WTC11 (cell line): ENCODE data around the gene SPOP. TPM values are rescaled to one million over a fixed set of nuclear protein-coding genes. Genes with fewer than 3 reads are reported as not detected.

ENCODE experiments used
- ATAC-seq: fragments of 200-7000 bp; cut with Tn5 transposase; 2 replicates; pipeline ENCODE4 v1.10.0; 2021; ENCODE audit warnings: mild to moderate bottlenecking, moderate library complexity
- CTCF ChIA-PET: fragments of 300-600 bp; sonication (Branson Sonifier 250); formaldehyde crosslinking; loops from one replicate; lab custom pipeline; 2021; ENCODE audit warnings: antibody characterized with exemption; lab: Charles Lee
- POLR2A ChIA-PET: fragments of 350-600 bp; sonication (Branson Sonifier 250); formaldehyde crosslinking; loops from one replicate; lab custom pipeline; 2021; ENCODE audit warnings: antibody characterized with exemption; lab: Charles Lee
- DNase-seq: peaks from one replicate; pipeline ENCODE4 v3.0.0; 2021; ENCODE audit warnings: low spot score
- H3K27ac Mint-ChIP-seq: 2 replicates; pipeline ENCODE4 v1.8.0; 2021; ENCODE audit warnings: mixed read lengths
- H3K27me3 Mint-ChIP-seq: 2 replicates; pipeline ENCODE4 v1.8.0; 2021; ENCODE audit warnings: low read depth, mild to moderate bottlenecking, moderate library complexity, mixed read lengths
- H3K36me3 Mint-ChIP-seq: 2 replicates; pipeline ENCODE4 v1.8.0; 2021; ENCODE audit warnings: mixed read lengths
- H3K4me1 Mint-ChIP-seq: 2 replicates; pipeline ENCODE4 v1.8.0; 2022; ENCODE audit warnings: mixed read lengths
- H3K4me3 Mint-ChIP-seq: 2 replicates; pipeline ENCODE4 v1.8.0; 2021; ENCODE audit warnings: mild to moderate bottlenecking, moderate library complexity, mixed read lengths
- H3K9me3 Mint-ChIP-seq: 2 replicates; pipeline ENCODE4 v1.8.0; 2021; ENCODE audit warnings: mixed read lengths
- AFF4 ChIP-seq: sonication (generic); formaldehyde crosslinking; IDR thresholded peaks from 2 replicates; pipeline ENCODE4 v1.8.1; 2023; ENCODE audit warnings: mild to moderate bottlenecking, missing genetic modification reagents, borderline replicate concordance
- HMGA2 ChIP-seq: fragments of 250-450 bp; sonication (Bioruptor Pico); IDR thresholded peaks from 2 replicates; pipeline ENCODE4 v1.4.0; 2021; ENCODE audit warnings: mild to moderate bottlenecking, moderate library complexity
- JUN ChIP-seq: sonication (generic); formaldehyde crosslinking; IDR thresholded peaks from 2 replicates; pipeline ENCODE4 v1.8.0; 2023; ENCODE audit warnings: mild to moderate bottlenecking, missing genetic modification reagents
- MLX ChIP-seq: sonication (generic); formaldehyde crosslinking; IDR thresholded peaks from 2 replicates; pipeline ENCODE4 v1.8.1; 2023; ENCODE audit warnings: mild to moderate bottlenecking, missing genetic modification reagents, moderate library complexity
- MYBL2 ChIP-seq: sonication (generic); formaldehyde crosslinking; IDR thresholded peaks from 2 replicates; pipeline ENCODE4 v1.8.1; 2023; ENCODE audit warnings: mild to moderate bottlenecking, moderate library complexity, missing genetic modification reagents
- NFYB ChIP-seq: sonication (generic); formaldehyde crosslinking; conservative IDR thresholded peaks from 2 replicates; pipeline ENCODE4 v1.8.0; 2022; ENCODE audit warnings: low read depth, missing genetic modification reagents
- NR1H2 ChIP-seq: sonication (generic); formaldehyde crosslinking; IDR thresholded peaks from 2 replicates; pipeline ENCODE4 v1.9.0; 2021; ENCODE audit warnings: mild to moderate bottlenecking, moderate library complexity, missing genetic modification reagents
- NR2C2 ChIP-seq: sonication (generic); formaldehyde crosslinking; IDR thresholded peaks from 2 replicates; pipeline ENCODE4 v1.8.0; 2022; ENCODE audit warnings: mild to moderate bottlenecking, missing genetic modification reagents
- ZNF317 ChIP-seq: sonication (generic); formaldehyde crosslinking; IDR thresholded peaks from 2 replicates; pipeline ENCODE4 v1.8.1; 2023; ENCODE audit warnings: low read depth, mild to moderate bottlenecking, moderate library complexity, missing genetic modification reagents, borderline replicate concordance
- ZNF423 ChIP-seq: fragments of 250-450 bp; sonication (Bioruptor Pico); IDR thresholded peaks from 2 replicates; pipeline ENCODE4 v2.1.2; 2022; ENCODE audit warnings: mild to moderate bottlenecking, moderate library complexity
- total RNA-seq: library from RNA; stranded (reverse); gene quantifications from 3 replicates; pipeline ENCODE4 v1.2.3, GENCODE V29; 2021
- TF ChIP-seq, protein P1 (sequence below): sonication (generic); formaldehyde crosslinking; IDR thresholded peaks from 2 replicates; pipeline ENCODE4 v1.8.1; 2022; ENCODE audit warnings: mild to moderate bottlenecking, missing genetic modification reagents, moderate library complexity, borderline replicate concordance
- TF ChIP-seq, protein P2 (sequence below): sonication (generic); formaldehyde crosslinking; conservative IDR thresholded peaks from 2 replicates; pipeline ENCODE4 v1.8.1; 2022; ENCODE audit warnings: mild to moderate bottlenecking, missing genetic modification reagents
- TF ChIP-seq, protein P3 (sequence below): sonication (generic); formaldehyde crosslinking; IDR thresholded peaks from 2 replicates; pipeline ENCODE4 v1.8.0; 2023; ENCODE audit warnings: missing genetic modification reagents, mild to moderate bottlenecking, borderline replicate concordance

The SPOP gene
- total RNA-seq, 1 experiment from 2014 or later: 19.2 TPM

DNA sequence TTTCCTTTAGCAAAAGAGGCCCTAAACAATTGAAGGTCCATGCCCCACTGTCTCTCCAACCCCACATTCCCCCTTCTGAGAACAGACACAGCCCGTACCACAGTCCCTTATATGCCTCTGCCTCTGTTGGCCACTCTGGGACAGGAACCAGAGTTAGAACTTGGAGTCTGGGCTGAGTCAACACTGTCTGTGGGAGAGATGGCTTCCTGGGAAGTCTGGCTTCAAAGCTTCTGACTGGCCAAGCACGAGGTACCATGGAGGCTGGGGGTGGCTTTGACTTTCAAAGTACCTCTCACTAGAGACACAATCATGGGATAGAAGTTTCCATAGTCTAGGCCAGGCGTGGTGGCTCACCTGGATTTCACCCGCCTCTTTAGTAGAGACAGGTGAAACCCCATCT is 14.9 kb upstream of the SPOP start (continued):
- no peak for TF ChIP-seq MYBL2 (CRISPR knock-in tag)
- TF ChIP-seq JUN (CRISPR knock-in tag): no peak
- TF ChIP-seq, protein P1, sequence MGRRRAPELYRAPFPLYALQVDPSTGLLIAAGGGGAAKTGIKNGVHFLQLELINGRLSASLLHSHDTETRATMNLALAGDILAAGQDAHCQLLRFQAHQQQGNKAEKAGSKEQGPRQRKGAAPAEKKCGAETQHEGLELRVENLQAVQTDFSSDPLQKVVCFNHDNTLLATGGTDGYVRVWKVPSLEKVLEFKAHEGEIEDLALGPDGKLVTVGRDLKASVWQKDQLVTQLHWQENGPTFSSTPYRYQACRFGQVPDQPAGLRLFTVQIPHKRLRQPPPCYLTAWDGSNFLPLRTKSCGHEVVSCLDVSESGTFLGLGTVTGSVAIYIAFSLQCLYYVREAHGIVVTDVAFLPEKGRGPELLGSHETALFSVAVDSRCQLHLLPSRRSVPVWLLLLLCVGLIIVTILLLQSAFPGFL (CRISPR knock-in tag): no peak
- TF ChIP-seq NR1H2: no peak
- TF ChIP-seq ZNF317: no peak
- no peak for TF ChIP-seq ZNF423 (CRISPR knock-in tag)
- no peak for TF ChIP-seq AFF4

DNA sequence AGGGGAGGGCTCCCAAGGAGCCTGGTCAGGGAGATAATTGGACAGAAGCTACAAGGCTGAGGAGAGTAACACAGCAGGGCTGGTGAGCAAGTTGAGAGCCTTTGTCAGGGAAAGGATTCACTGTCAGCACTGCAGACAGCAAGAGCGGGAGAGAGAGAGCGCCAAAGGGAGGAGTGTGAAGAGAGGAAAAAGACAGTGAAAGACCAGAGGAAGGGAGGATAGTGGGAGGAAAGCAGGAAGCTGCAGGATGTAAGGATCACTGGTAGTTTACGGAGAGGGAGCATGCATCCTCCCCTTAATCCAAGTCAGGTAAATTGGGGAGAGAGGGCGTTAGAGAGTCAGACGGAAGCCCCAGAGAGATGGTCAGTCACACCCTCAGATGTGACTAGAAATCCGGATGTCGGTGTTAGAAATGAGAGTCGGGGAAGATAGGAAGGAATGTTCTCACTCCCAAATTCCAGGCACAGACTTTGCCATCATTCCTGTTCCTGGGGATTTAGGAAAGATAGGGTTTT is 13.8 kb upstream of the SPOP start:
- ATAC-seq (peak; percentile 51), DNase-seq (no peak)
- H3K4me1 Mint-ChIP-seq: peaks cover 31% of the 10 kb centered on the region
- H3K36me3 Mint-ChIP-seq: no peaks in the 10 kb centered on the region
- no peaks in the 10 kb centered on the region; the same call in 1 of the 2 replicates for H3K27me3 Mint-ChIP-seq
- H3K4me3 Mint-ChIP-seq: no peak overlapping the region
- H3K9me3 Mint-ChIP-seq: no peaks in the 10 kb centered on the region
- POLR2A ChIA-PET: no interaction called here
- H3K27ac Mint-ChIP-seq: no peak overlapping the region
- TF ChIP-seq MLX (CRISPR knock-in tag): no peak
- no peak for TF ChIP-seq NFYB (CRISPR knock-in tag)
- TF ChIP-seq, protein P2, sequence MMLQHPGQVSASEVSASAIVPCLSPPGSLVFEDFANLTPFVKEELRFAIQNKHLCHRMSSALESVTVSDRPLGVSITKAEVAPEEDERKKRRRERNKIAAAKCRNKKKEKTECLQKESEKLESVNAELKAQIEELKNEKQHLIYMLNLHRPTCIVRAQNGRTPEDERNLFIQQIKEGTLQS (CRISPR knock-in tag): no peak
- TF ChIP-seq NR2C2: no peak
- TF ChIP-seq AFF4: no peak
- TF ChIP-seq HMGA2 (CRISPR knock-in tag): no peak
- TF ChIP-seq, protein P3, sequence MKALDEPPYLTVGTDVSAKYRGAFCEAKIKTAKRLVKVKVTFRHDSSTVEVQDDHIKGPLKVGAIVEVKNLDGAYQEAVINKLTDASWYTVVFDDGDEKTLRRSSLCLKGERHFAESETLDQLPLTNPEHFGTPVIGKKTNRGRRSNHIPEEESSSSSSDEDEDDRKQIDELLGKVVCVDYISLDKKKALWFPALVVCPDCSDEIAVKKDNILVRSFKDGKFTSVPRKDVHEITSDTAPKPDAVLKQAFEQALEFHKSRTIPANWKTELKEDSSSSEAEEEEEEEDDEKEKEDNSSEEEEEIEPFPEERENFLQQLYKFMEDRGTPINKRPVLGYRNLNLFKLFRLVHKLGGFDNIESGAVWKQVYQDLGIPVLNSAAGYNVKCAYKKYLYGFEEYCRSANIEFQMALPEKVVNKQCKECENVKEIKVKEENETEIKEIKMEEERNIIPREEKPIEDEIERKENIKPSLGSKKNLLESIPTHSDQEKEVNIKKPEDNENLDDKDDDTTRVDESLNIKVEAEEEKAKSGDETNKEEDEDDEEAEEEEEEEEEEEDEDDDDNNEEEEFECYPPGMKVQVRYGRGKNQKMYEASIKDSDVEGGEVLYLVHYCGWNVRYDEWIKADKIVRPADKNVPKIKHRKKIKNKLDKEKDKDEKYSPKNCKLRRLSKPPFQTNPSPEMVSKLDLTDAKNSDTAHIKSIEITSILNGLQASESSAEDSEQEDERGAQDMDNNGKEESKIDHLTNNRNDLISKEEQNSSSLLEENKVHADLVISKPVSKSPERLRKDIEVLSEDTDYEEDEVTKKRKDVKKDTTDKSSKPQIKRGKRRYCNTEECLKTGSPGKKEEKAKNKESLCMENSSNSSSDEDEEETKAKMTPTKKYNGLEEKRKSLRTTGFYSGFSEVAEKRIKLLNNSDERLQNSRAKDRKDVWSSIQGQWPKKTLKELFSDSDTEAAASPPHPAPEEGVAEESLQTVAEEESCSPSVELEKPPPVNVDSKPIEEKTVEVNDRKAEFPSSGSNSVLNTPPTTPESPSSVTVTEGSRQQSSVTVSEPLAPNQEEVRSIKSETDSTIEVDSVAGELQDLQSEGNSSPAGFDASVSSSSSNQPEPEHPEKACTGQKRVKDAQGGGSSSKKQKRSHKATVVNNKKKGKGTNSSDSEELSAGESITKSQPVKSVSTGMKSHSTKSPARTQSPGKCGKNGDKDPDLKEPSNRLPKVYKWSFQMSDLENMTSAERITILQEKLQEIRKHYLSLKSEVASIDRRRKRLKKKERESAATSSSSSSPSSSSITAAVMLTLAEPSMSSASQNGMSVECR: no peak
- CTCF ChIA-PET: interaction anchor here (0.6 to 2.3 kb wide), 6 partner anchors 11 to 135 kb away, joined by 3 to 13 read pairs (median 6); no protein-coding TSS in a partner anchor
